H9 (cell line): ENCODE measurements around the gene CISD1. TPM values are rescaled to one million over a fixed set of nuclear protein-coding genes. Genes with fewer than 3 reads are reported as not detected.
A peak's percentile ranks its signal among the peaks of the same experiment; 100 is the strongest.

ENCODE experiments used
- DNase-seq: peaks from one replicate; pipeline ENCODE4 v3.0.0-alpha.2; 2017
- H2AFZ ChIP-seq: one replicate; pipeline ENCODE4 v1.6.1; 2013; ENCODE audit warnings: mild to moderate bottlenecking, low read length, control low read depth, moderate library complexity
- H2AK5ac ChIP-seq: 2 replicates; pipeline ENCODE4 v1.6.1; 2013; ENCODE audit warnings: low read length, control low read depth, mixed read lengths; ENCODE audit not compliant: insufficient read length
- H2BK120ac ChIP-seq: one replicate; pipeline ENCODE4 v1.6.1; 2013; ENCODE audit warnings: low read depth, mild to moderate bottlenecking, low read length, control low read depth, inconsistent platforms; ENCODE audit not compliant: poor library complexity, severe bottlenecking
- H2BK12ac ChIP-seq: 2 replicates; pipeline ENCODE4 v1.6.1; 2013; ENCODE audit warnings: low read length, control low read depth, mixed read lengths, low read depth; ENCODE audit not compliant: insufficient read length
- H2BK15ac ChIP-seq: 2 replicates; pipeline ENCODE4 v1.6.1; 2013; ENCODE audit warnings: low read depth, low read length, control low read depth
- H2BK20ac ChIP-seq: one replicate; pipeline ENCODE4 v1.6.1; 2013; ENCODE audit warnings: low read depth, mild to moderate bottlenecking, low read length, control low read depth, inconsistent platforms; ENCODE audit not compliant: poor library complexity, severe bottlenecking
- H2BK5ac ChIP-seq: 2 replicates; pipeline ENCODE4 v1.6.1; 2013; ENCODE audit warnings: low read length, control low read depth, mixed read lengths; ENCODE audit not compliant: insufficient read length
- H3K14ac ChIP-seq: 2 replicates; pipeline ENCODE4 v1.6.1; 2013; ENCODE audit warnings: low read length, control low read depth; ENCODE audit not compliant: insufficient read depth
- H3K18ac ChIP-seq: 2 replicates; pipeline ENCODE4 v1.6.1; 2013; ENCODE audit warnings: low read depth, mild to moderate bottlenecking, mixed read lengths, low read length, control low read depth; ENCODE audit not compliant: insufficient read length
- H3K23ac ChIP-seq: 2 replicates; pipeline ENCODE4 v1.6.1; 2013; ENCODE audit warnings: low read length, control low read depth, mixed read lengths, low read depth; ENCODE audit not compliant: insufficient read length
- H3K23me2 ChIP-seq: 2 replicates; pipeline ENCODE4 v1.6.1; 2013; ENCODE audit warnings: low read depth, mild to moderate bottlenecking, mixed read lengths, low read length, control low read depth; ENCODE audit not compliant: insufficient read length, poor library complexity, severe bottlenecking
- H3K27ac ChIP-seq: 2 replicates; pipeline ENCODE4 v1.5.1; 2013; ENCODE audit warnings: low read length, control low read depth, mixed read lengths, low read depth; ENCODE audit not compliant: insufficient read length
- H3K27me3 ChIP-seq: 2 replicates; pipeline ENCODE4 v1.6.1; 2013; ENCODE audit warnings: low read length, control low read depth, inconsistent platforms; ENCODE audit not compliant: insufficient read depth
- H3K4ac ChIP-seq: 2 replicates; pipeline ENCODE4 v1.6.1; 2013; ENCODE audit warnings: low read depth, mild to moderate bottlenecking, control low read depth, inconsistent platforms, low read length, moderate library complexity
- H3K4me1 ChIP-seq: 2 replicates; pipeline ENCODE4 v1.6.1; 2013; ENCODE audit warnings: low read length, control low read depth, inconsistent platforms; ENCODE audit not compliant: insufficient read depth
- H3K4me2 ChIP-seq: 2 replicates; pipeline ENCODE4 v1.6.1; 2013; ENCODE audit warnings: low read length, control low read depth, mixed read lengths; ENCODE audit not compliant: insufficient read length, insufficient read depth
- H3K56ac ChIP-seq: 2 replicates; pipeline ENCODE4 v1.6.1; 2013; ENCODE audit warnings: low read depth, mild to moderate bottlenecking, mixed read lengths, low read length, control low read depth; ENCODE audit not compliant: insufficient read length
- H3K79me1 ChIP-seq: 2 replicates; pipeline ENCODE4 v1.6.1; 2013; ENCODE audit warnings: low read depth, mild to moderate bottlenecking, moderate library complexity, low read length, control low read depth, inconsistent platforms; ENCODE audit not compliant: insufficient read depth, poor library complexity, severe bottlenecking
- H3K79me2 ChIP-seq: 2 replicates; pipeline ENCODE4 v1.6.1; 2013; ENCODE audit warnings: low read length, control low read depth, inconsistent platforms; ENCODE audit not compliant: insufficient read depth
- H3K9ac ChIP-seq: 2 replicates; pipeline ENCODE4 v1.6.1; 2013; ENCODE audit warnings: low read length, control low read depth, mixed read lengths; ENCODE audit not compliant: insufficient read length; ENCODE audit errors: extremely low read depth
- H3K9me3 ChIP-seq: one replicate; pipeline ENCODE4 v1.6.1; 2013; ENCODE audit warnings: low read depth, low read length, inconsistent platforms; ENCODE audit not compliant: control insufficient read depth
- H3T11ph ChIP-seq: one replicate; pipeline ENCODE4 v1.6.1; 2013; ENCODE audit warnings: mild to moderate bottlenecking, low read length, control low read depth, inconsistent platforms
- H4K20me1 ChIP-seq: one replicate; pipeline ENCODE4 v1.6.1; 2013; ENCODE audit not compliant: control insufficient read depth, insufficient read length, insufficient read depth
- H4K5ac ChIP-seq: 2 replicates; pipeline ENCODE4 v1.6.1; 2013; ENCODE audit warnings: low read depth, mild to moderate bottlenecking, mixed read lengths, low read length, control low read depth; ENCODE audit not compliant: insufficient read length
- H4K8ac ChIP-seq: replicated peaks from 2 replicates; pipeline ENCODE4 v1.6.1; 2013; ENCODE audit warnings: low read length, control low read depth, mixed read lengths, low read depth; ENCODE audit not compliant: insufficient read length
- H4K91ac ChIP-seq: 2 replicates; pipeline ENCODE4 v1.6.1; 2013; ENCODE audit warnings: low read depth, mild to moderate bottlenecking, moderate library complexity, mixed read lengths, low read length, control low read depth; ENCODE audit not compliant: insufficient read length
- H3K27ac Mint-ChIP-seq, 3 experiments: 2 replicates in 2 of 3; 3 replicates in 1 of 3; pipeline ENCODE4 v1.8.0; 2020 to 2021; ENCODE audit warnings: mixed read lengths in 3 of 3, mild to moderate bottlenecking in 1 of 3, moderate library complexity in 1 of 3
- H3K27me3 Mint-ChIP-seq: 2 replicates; pipeline ENCODE4 v1.8.0; 2021; ENCODE audit warnings: low read depth, mild to moderate bottlenecking, moderate library complexity, mixed read lengths
- H3K36me3 Mint-ChIP-seq, 3 experiments: 2 replicates in 2 of 3; 3 replicates in 1 of 3; pipeline ENCODE4 v1.8.0; 2020 to 2021; ENCODE audit warnings: low read depth in 3 of 3, mixed read lengths in 3 of 3; ENCODE audit not compliant: insufficient read depth in 1 of 3
- H3K4me1 Mint-ChIP-seq, 2 experiments: 2 replicates each; pipeline ENCODE4 v1.8.0; 2020; ENCODE audit warnings: mixed read lengths in 2 of 2
- H3K4me3 Mint-ChIP-seq, 2 experiments: 2 replicates in 1 of 2; 3 replicates in 1 of 2; pipeline ENCODE4 v1.8.0; 2020 to 2021; ENCODE audit warnings: mild to moderate bottlenecking in 2 of 2, mixed read lengths in 2 of 2, moderate library complexity in 1 of 2
- H3K9me3 Mint-ChIP-seq, 2 experiments: 2 replicates in 1 of 2; 3 replicates in 1 of 2; pipeline ENCODE4 v1.8.0; 2020; ENCODE audit warnings: mild to moderate bottlenecking in 2 of 2, mixed read lengths in 2 of 2, moderate library complexity in 1 of 2
- CTCF ChIP-seq: fragments of 200-600 bp; sonication (generic); conservative IDR thresholded peaks from 3 replicates; pipeline ENCODE4 v1.8.0; 2021; ENCODE audit warnings: antibody characterized with exemption, mild to moderate bottlenecking
- WGBS: extraction: QIAGEN DNeasy Blood & Tissue Kit; methylation state at CpG from one replicate; pipeline ENCODE4 v1.1.7; 2013; ENCODE audit warnings: missing lambda C conversion rate, low lambda C conversion rate, mixed read lengths; ENCODE audit not compliant: insufficient read length; ENCODE audit errors: extremely low coverage; 5-methylcytosine and 5-hydroxymethylcytosine counted together
- total RNA-seq: library from RNA; stranded (reverse); gene quantifications from 2 replicates; pipeline ENCODE4 v1.2.1, GENCODE V29; 2021

CISD1 gene
- total RNA-seq, 1 experiment from 2014 or later, result 42.0 TPM

DNA sequence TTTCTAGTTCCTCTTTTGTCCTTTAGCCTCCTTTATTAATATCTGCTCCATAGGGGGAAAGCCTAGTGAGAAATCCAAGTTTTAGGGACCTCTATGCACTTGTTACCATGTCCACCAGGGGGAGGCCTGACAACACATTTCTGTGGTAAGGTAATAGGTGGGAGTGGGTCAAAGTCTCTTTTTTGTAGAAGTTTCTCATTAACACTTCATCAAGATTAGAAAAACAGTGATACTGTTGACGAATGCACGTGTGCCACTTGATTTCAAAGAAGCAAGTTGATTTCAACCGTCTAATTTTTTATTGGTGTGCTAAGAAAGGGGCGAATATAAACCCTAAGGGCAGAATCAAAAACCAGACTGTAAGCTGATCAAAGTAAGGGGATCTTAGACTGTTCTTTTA is 30.6 kb downstream of the CISD1 start:
- no CpG with 5 or more reads among the region's 4 CpGs for WGBS

More for the DNA sequence above, 30.6 kb downstream of the CISD1 start:
- no peak overlapping the region for H3K4me2 ChIP-seq
- H3K14ac ChIP-seq, result no peak overlapping the region
- H3K79me2 ChIP-seq, result no peaks in the 10 kb centered on the region
- no peak overlapping the region for H2BK120ac ChIP-seq
- no peak overlapping the region for H2BK15ac ChIP-seq
- no peaks in the 10 kb centered on the region for H3K23me2 ChIP-seq
- no peak overlapping the region for H2BK20ac ChIP-seq
- H3K79me1 ChIP-seq, result no peaks in the 10 kb centered on the region
- H4K20me1 ChIP-seq, result no peaks in the 10 kb centered on the region
- Mint-ChIP-seq H3K9me3 (no peaks in the 10 kb centered on the region), H3K27ac (no peak overlapping the region), H3K4me3 (no peak overlapping the region), H3K36me3 (no peaks in the 10 kb centered on the region), H3K27me3 (no peaks in the 10 kb centered on the region), H3K4me1 (peaks cover 13 to 14% of the 10 kb centered on the region in 2 experiments)
- no peaks in the 10 kb centered on the region; the same call in 1 of the 2 replicates for H3K4me1 ChIP-seq
- no peaks in the 10 kb centered on the region for H3K27me3 ChIP-seq
- H2BK12ac ChIP-seq, result no peak overlapping the region
- peak; percentile 52 for DNase-seq
- no peak overlapping the region for H3T11ph ChIP-seq
- no peak overlapping the region for H3K9ac ChIP-seq
- no peak overlapping the region for H4K91ac ChIP-seq
- H3K4ac ChIP-seq, result no peak overlapping the region
- TF ChIP-seq CTCF, result peak; percentile 90
- no peak overlapping the region for H4K5ac ChIP-seq
- no peak overlapping the region for H2AK5ac ChIP-seq
- no peaks in the 10 kb centered on the region for H3K9me3 ChIP-seq
- no peak overlapping the region for H3K27ac ChIP-seq
- H3K18ac ChIP-seq, result no peak overlapping the region
- H3K23ac ChIP-seq, result no peak overlapping the region
- no peak overlapping the region for H4K8ac ChIP-seq
- H2AFZ ChIP-seq, result no peak overlapping the region
- no peak overlapping the region for H3K56ac ChIP-seq
- H2BK5ac ChIP-seq, result no peak overlapping the region
